DMS114 treated with DMSO at 0.1 percent for 48 hours (cell line): ENCODE measurements around the gene NRXN3.

ENCODE experiments used
- DNase-seq: peaks from one replicate; lab custom pipeline; 2025; ENCODE audit not compliant: unreplicated experiment; lab: John Stamatoyannopoulos, UW

The NRXN3 gene

DNA sequence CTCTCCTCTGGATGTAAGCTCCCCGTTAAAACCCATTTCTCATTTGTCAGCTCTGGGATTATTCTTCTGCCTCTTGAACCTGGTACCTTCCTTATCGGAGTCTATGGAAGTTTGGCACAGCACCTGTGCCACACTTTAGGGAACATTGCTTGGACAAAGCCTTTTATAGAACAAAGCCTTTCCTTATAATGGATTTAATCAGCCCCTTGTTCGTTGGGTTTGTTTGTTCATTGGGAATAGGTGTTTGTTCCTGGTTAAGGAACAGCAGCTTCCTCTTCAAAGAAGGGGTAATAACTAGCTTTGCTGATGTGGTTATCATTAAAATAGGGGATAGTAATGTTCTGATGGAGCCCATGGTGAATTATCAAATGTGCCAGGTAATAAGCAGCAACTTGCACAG, 70.4 kb downstream of the NRXN3 start:
- DNase-seq, result no peak

- DNase-seq, result no peak
Observed at GRCh38 chr14:78242086-78242485, 71.9 kb downstream of the NRXN3 start.

DNA sequence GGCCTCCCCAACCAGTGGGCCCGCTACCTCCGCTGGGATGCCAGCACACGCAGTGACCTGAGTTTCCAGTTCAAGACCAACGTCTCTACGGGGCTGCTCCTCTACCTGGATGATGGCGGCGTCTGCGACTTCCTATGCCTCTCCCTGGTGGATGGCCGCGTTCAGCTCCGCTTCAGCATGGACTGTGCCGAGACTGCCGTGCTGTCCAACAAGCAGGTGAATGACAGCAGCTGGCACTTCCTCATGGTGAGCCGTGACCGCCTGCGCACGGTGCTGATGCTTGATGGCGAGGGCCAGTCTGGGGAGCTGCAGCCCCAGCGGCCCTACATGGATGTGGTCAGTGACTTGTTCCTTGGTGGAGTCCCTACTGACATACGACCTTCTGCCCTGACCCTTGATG, 73.0 kb downstream of the NRXN3 start:
- DNase-seq, result no peak

- no peak for DNase-seq
Observed at GRCh38 chr14:78245238-78245637, 75.1 kb downstream of the NRXN3 start.

- no peak for DNase-seq
Observed at GRCh38 chr14:78248501-78249090, 78.4 kb downstream of the NRXN3 start.

- no peak for DNase-seq
Observed at GRCh38 chr14:78251308-78251707, 81.1 kb downstream of the NRXN3 start.

GRCh38 chr14:78253986-78254385, 83.8 kb downstream of the NRXN3 start:
- DNase-seq, result no peak

GRCh38 chr14:78254911-78255461, 84.8 kb downstream of the NRXN3 start:
- DNase-seq, result no peak

DNA sequence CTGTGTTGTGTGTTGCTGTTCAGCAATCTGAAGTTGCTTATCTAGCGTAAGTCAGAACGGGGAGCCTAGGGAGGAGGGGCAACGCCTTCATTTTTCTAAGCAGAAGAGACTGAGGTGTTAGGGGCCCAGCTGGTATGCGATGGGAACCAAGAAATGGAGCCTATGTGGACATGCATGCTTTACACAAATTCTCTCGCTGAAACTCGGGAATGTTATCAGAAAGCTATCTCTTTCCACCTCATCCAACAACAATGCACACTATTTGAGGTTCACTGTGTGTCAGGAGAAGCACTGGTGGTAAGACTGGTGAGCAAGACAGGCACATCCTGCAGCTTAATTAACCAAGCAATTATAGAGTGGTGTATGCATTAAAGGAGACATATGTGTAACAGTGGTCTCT, 89.7 kb downstream of the NRXN3 start:
- no peak for DNase-seq

- DNase-seq, result no peak
Observed at GRCh38 chr14:78278464-78279250, 108.5 kb downstream of the NRXN3 start.

GRCh38 chr14:78282437-78282836, 112.3 kb downstream of the NRXN3 start:
- no peak for DNase-seq

GRCh38 chr14:78286210-78286609, 116.0 kb downstream of the NRXN3 start:
- DNase-seq, result no peak

- no peak for DNase-seq
Observed at GRCh38 chr14:78292003-78292402, 121.8 kb downstream of the NRXN3 start.

- DNase-seq, result no peak
Observed at GRCh38 chr14:78297858-78298257, 127.7 kb downstream of the NRXN3 start.

- no peak for DNase-seq
Observed at GRCh38 chr14:78298298-78298697, 128.1 kb downstream of the NRXN3 start.

DNA sequence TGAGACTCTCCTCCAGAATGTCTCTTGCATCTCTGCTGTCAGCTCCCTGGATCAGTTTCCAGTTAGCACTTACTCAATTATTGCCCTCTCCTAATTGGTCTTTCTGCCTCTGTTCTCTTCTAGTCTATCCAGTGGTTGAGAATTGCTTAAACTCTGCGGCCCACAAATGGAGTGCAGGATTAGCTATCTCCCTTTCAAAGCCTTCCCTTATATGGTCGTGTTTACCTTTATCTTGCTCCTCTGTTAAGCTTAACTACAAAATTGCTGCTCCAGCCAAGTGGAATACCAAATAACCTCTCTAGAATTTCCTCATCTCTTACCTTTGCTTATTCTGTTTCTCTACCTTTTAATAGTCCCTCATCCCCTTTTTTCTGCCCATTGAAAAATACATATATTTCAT, 132.7 kb downstream of the NRXN3 start:
- DNase-seq, result no peak

- DNase-seq, result no peak
Observed at GRCh38 chr14:78307671-78308070, 137.5 kb downstream of the NRXN3 start.

DNA sequence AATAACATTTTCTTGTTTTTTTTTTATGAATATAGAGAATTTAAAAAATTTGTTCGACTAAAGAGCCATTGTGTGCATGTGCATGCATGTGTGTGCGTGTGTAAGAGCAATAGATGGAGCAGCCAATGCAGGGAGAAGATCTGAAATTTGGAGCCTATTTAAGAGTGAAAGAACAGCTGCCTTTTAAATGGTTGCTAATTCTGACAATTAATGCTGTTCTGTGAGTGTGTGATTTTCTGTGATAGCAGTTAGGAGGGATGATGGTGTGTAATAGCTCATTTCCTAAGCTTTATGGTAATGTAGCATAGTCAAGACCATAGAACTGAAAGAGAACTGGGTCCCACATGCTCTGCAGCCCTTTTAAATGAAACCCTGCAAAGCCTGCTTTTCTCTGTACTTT, 137.9 kb downstream of the NRXN3 start:
- no peak for DNase-seq

- DNase-seq, result no peak
Observed at GRCh38 chr14:78310272-78310671, 140.1 kb downstream of the NRXN3 start.

DNA sequence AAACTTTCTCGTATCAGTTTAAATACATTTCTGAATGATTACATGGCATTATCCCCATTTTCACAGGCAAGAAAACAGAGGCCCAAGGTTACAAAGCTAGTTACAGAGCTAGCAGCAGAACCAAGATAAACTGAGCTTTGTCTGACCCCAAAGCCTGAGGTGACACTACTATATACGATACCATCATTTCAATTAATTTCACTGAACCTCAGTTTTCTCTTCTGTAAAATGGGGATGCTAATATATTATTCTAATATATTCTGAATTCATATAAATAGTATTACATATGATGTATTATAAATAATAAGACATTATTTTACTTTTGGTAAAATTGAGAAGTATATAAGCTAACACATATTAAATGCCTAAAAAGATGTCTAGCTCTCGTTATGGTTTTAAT, 143.3 kb downstream of the NRXN3 start:
- no peak for DNase-seq

GRCh38 chr14:78314484-78314883, 144.3 kb downstream of the NRXN3 start:
- no peak for DNase-seq

GRCh38 chr14:78316052-78316451, 145.9 kb downstream of the NRXN3 start:
- no peak for DNase-seq

DNA sequence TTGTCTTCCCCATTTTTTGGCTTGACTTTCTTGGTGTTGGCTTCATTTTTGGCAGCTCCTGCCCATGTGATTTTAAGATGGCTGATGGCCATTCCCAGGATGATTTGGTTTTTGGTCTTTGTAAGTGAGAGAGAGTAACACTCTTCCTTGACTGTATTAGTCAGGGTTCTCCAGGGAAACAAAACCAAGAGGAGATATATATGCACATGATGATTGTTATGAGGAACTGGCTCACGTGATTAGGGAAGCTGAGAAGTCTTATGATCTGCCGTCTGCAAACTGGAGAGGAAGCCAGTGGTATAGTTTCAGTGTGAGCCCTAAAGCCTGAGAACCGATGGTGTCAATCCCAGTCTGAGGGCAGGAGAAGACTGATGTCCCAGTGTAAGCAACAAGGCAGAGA, 146.6 kb downstream of the NRXN3 start:
- no peak for DNase-seq
